LNCaP clone FGC (cell line): ENCODE measurements around the gene LILRA2.
"Not testable (repeated sequence)": the region's sequence is repeated elsewhere in the genome, so short reads cannot be mapped to it uniquely, and the experiment has no call there.

Experiments
- DNase-seq: peaks from one replicate; pipeline ENCODE4 v3.0.0-alpha.2; 2011; ENCODE audit warnings: low read depth
- H3K4me3 ChIP-seq: 2 replicates; pipeline ENCODE4 v1.5.1; 2011; ENCODE audit warnings: mild to moderate bottlenecking, low read depth, low read length, control low read depth
- CTCF ChIP-seq: IDR thresholded peaks from 2 replicates; pipeline ENCODE4 v1.5.1; 2012; ENCODE audit warnings: mild to moderate bottlenecking; ENCODE audit not compliant: control insufficient read depth, insufficient read depth; ENCODE audit errors: extremely low read depth

LILRA2 gene

DNA sequence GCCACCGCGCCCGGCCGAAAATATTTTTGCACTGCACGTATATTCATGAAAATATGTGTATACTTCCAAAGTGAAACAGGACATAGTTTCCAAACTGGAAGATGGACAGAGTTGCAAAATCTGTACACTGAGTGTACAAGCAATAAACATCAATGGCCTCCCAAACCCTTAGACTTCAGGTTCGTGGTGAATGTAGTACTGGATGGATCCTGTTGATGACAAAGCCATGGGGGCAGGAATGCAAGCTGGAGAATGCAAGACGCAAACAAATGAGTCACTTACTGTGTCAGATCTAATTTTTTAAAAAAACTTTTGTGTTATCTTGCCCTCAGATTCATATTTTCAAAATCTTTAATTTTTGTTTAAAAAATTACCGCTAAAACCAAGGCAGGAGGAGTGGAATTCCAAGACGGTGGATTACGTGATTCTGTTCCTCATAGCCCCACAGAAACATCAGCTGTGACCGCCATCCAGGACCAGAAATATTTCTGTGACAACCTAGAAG, 12.7 kb upstream of the LILRA2 start:
- DNase-seq, result no peak
- no peak overlapping the region for H3K4me3 ChIP-seq
- TF ChIP-seq CTCF, result no peak

DNA sequence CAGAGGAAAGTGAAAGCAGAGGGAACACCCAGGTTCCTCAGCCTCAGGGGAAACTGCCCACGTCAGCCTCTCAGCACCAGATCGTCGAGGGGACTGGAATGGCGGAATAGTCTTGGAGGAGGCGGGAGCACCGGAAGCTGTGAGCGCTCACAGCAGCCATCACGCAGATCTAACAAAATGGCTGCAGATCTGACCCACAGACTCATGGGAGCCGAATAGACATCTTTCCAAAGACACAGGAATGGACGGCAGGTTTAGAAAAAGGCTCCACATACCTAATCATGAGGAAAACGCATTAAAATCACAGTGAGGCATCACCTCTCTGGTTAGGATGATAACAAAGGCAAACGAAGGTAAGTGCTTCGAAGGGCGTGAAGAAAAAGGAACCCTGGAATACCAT, 11.8 kb upstream of the LILRA2 start:
- peak overlapping the region; percentile 29 for H3K4me3 ChIP-seq
- no peak for TF ChIP-seq CTCF
- DNase-seq, result no peak

- not testable (repeated sequence) for H3K4me3 ChIP-seq, DNase-seq
These were observed 10.4 kb upstream of the LILRA2 start for GRCh38 chr19:54563206-54563605.

GRCh38 chr19:54570316-54570715, 3.3 kb upstream of the LILRA2 start:
- no peak for DNase-seq
- no peak for TF ChIP-seq CTCF
- no peak overlapping the region for H3K4me3 ChIP-seq

DNA sequence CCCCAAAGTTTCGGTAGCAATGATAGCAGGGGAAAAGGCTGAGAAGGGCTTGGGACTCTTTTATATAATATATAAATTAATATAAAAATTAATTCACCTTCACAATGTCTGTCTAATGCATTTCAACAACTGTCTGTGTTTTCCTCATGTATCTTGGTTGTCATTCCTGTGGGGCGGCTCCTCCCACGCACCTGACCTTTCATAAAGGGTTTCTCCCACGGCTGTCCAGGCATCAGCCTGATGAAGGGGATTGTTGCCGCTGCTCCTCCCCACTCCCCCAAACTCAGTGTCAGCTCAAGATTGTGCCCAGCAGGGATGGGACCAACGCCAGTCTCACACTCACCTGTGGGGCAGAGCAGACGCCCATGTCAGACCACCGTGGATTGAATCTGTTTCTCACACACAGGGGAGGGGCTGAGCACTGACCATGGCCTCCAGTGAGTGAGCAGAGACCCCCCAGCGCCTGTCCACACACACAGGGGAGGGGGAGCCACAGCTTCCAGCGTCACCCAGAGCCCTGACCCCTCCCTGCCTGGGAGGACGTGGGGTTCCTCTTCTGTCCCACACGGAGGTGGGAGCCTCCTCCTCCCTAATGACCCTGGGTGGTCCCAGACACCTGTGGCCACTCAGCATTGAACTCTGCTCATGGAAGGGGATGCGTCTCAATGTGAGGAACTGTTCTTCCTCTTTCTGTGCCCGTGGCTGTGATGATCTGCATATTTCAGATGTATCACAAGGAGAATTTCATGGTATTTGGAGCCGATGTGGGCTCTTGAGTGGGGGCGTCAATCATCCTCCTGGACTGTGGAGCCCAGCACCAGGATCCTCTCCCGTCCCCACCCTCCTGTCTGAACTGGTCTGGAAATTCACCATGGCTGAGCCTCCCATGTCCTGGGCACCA, 1.6 kb upstream of the LILRA2 start:
- DNase-seq, result not testable (repeated sequence)

GRCh38 chr19:54572696-54573311, 786 bp upstream of the LILRA2 start:
- DNase-seq, result no peak
- no peak overlapping the region for H3K4me3 ChIP-seq
- no peak for TF ChIP-seq CTCF

More for the DNA sequence above, 1.6 kb upstream of the LILRA2 start:
- H3K4me3 ChIP-seq, result not testable (repeated sequence)

GRCh38 chr19:54574051-54574450, 461 bp downstream of the LILRA2 start:
- no peak overlapping the region for H3K4me3 ChIP-seq
- DNase-seq, result no peak
- TF ChIP-seq CTCF, result no peak

- no peak overlapping the region for H3K4me3 ChIP-seq
- DNase-seq, result no peak
- TF ChIP-seq CTCF, result no peak
These were observed 1.0 kb downstream of the LILRA2 start for GRCh38 chr19:54574527-54575056.

DNA sequence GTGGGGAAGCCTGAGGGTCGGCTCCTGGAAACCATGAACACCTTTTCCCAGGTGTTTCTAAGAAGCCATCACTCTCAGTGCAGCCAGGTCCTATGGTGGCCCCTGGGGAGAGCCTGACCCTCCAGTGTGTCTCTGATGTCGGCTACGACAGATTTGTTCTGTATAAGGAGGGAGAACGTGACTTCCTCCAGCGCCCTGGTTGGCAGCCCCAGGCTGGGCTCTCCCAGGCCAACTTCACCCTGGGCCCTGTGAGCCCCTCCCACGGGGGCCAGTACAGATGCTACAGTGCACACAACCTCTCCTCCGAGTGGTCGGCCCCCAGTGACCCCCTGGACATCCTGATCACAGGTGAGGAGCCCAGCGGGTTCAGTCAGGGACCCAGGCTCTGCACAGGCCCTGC, 1.6 kb downstream of the LILRA2 start:
- DNase-seq, H3K4me3 ChIP-seq: not testable (repeated sequence)
